Eye (tissue), 1 donor: ENCODE measurements around the gene GAP43.

Source experiments
- DNase-seq: peaks from one replicate; pipeline ENCODE4 v3.0.0-alpha.2; 2015

Gene GAP43

GRCh38 chr3:115663414-115663813 is 40.1 kb downstream of the GAP43 start:
- DNase-seq: no peak

GRCh38 chr3:115666081-115666480 is 42.8 kb downstream of the GAP43 start:
- no peak for DNase-seq

DNA sequence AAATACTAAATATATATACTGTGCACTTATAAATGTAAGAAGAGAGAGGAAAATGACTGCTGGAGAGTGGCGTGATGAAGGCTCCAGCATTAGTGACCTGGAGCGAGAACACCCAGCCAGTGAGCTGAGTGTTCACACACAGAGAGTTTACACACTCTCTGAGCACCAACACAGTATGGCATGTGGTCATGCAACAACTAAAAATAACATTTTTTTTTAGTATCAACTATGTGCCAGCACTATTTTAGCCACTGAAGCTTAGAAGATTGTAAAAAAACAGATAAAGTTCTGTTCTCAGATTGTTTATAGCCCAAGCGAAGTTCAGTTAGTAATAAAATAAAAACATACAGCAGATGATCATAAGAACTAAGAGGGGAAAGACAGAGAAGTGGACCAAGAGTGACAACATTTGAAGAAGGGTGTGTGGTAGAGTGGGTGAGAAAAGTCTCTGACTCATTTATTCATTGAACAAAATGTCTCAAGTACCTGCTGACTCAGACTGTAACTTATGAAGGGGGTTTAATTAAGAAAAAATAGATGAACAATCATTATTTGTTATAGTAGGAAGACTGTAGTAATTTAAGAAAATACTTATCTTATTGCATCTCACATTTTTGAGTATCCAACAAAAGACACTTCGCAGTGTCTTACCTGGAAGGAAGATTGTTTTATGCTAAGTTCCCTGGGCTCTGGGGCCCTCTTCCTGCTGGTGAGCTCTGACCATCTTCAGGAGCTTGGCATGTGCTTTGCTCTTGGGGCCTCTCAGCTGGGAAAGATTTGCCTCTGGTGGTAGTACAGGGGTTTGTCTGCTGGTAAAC is 43.8 kb downstream of the GAP43 start:
- no peak for DNase-seq

GRCh38 chr3:115667738-115668065 is 44.4 kb downstream of the GAP43 start:
- DNase-seq: no peak

DNA sequence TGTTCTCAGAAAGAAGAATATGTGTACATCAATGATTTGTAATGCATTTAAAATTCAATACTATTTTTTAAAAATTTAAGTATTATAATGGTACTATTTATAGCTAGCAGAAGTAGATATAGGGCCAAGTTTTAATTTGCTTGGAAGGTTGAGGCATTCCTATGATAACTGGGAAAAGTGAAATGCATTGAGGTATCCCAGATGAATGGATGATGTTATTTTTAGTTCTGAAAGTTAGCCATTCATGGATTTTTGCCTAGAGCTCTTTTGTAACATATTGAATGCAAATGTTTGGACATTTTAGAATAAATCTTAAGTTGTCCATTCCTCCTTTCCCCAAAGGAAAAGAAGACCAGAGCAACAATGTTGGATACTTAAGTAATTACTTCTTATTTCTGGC is 47.6 kb downstream of the GAP43 start:
- no peak for DNase-seq

DNA sequence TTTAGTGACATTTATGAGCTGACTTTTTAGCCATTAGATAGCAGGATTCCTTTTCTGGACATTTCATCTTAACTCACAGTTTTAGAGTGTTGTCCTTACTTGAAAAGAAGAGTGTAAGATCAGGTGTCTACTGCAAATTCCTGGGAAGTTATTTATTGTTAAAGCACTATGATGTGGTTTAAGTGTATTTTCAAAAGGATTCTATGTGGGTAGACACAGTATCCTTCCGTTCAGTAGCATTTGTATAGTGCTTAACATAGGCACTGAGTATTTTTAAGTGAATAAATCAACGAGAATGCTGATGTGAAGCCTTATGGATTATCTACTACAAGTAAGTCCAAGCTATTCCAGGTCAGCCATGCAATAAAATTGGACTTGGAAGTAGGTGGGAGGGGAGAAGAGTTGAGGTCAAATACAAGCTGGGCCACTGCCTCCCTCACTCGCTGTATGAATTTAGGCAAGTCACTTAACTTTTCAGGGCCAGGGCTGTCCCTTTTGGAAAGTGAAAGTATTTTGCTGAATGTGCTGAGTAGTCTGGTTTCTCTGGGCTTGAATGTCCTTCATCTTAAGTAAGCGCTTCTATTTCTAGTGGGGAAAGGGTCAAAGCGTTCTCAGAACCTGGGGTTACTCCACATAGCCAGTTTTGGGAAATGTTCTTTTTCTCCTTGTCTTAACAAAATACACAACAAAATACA is 48.6 kb downstream of the GAP43 start:
- no peak for DNase-seq

- DNase-seq: no peak
Measured at GRCh38 chr3:115673881-115674280, 50.6 kb downstream of the GAP43 start.

DNA sequence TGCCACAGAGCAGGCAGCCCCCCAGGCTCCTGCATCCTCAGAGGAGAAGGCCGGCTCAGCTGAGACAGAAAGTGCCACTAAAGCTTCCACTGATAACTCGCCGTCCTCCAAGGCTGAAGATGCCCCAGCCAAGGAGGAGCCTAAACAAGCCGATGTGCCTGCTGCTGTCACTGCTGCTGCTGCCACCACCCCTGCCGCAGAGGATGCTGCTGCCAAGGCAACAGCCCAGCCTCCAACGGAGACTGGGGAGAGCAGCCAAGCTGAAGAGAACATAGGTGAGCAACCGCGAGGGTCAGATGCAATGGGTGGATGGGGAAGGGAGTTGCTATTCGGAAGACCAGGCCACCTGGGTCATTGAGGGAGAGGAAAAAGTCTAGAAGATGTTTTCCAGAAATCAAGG is 53.0 kb downstream of the GAP43 start:
- DNase-seq: no peak

DNA sequence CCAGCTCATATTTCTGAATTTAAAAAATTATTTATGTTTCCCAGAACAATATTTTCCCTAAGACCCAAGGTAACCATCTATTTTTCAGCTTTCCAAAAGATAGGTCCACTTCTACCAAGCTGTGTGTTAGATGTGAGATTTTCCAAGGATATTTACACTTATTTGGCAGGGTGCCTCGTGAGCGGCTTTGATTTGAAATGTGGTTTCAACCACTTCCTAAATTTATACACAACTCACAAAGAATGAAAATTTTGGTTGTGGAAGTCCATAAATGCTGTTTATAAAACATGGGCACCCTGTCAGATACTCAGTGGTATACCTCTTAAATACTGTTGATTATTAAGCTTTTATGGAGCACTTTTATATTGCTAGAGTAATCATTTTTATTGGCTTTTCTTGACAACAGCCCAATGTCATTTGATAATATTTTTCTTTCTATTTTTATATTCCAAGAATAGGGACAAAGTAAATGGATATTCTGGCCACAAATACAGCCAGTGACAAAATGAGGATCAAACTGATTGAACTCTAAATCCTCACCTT is 57.6 kb downstream of the GAP43 start:
- DNase-seq: no peak

- peak; percentile 44 for DNase-seq
Measured at GRCh38 chr3:115681736-115682135, 58.4 kb downstream of the GAP43 start.

GRCh38 chr3:115683305-115683704 is 60.0 kb downstream of the GAP43 start:
- DNase-seq: no peak

DNA sequence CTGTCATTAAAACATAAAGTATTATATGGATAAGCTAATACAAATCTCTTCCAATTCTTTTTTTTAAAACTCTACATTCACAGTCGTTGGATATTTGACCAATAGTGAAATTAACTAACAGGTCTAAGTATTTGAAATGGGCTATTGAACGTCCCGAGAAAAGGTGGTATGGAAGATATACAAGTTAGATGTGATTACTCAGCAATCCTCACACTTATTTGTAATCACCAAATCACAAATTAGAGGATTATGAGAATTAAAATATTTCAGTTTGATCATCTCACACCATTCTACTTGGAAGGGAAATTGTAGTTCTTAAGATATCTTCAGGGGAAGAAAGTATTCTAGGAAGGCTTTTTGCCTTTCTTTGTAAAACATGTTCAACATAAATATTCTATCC is 60.5 kb downstream of the GAP43 start:
- DNase-seq: no peak

DNA sequence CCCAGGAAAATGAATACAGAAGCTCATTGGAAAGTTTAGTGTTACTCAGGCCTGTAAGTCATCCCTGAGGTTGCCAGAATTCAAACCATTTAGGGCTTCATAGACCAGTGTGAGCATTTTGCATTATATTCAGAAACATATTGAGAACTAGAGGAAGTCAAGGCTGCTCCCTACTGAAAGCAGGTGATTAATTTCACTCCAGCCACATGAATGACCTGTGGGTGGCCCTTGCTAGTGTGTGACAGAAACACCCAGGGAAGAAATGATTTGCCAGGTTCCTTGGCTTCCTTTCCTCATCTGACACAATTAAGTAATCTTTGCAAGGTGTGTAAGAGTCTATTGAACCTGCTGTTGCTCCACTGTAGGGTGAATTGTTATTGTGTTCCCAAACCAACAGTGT is 61.8 kb downstream of the GAP43 start:
- no peak for DNase-seq

DNA sequence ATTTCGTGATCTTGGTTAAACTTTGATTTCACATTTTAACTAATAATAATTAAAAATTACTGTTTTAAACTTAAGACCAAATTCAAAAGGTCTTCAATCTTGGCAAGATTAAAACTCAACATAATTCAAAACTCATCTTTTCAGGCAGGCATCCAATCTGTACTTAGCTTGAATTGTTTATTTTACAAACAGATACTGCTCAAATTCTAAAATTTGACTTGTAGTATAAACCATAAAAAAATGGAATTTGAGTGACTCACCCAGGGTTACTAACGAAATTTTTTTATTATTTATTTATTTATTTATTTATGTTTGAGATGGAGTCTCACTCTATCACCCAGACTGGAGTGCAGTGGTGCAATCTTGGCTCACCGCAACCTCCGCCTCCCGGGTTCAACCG is 64.4 kb downstream of the GAP43 start:
- no peak for DNase-seq

GRCh38 chr3:115688418-115688817 is 65.1 kb downstream of the GAP43 start:
- no peak for DNase-seq

- peak; percentile 72 for DNase-seq
Measured at GRCh38 chr3:115689928-115690327, 66.6 kb downstream of the GAP43 start.

DNA sequence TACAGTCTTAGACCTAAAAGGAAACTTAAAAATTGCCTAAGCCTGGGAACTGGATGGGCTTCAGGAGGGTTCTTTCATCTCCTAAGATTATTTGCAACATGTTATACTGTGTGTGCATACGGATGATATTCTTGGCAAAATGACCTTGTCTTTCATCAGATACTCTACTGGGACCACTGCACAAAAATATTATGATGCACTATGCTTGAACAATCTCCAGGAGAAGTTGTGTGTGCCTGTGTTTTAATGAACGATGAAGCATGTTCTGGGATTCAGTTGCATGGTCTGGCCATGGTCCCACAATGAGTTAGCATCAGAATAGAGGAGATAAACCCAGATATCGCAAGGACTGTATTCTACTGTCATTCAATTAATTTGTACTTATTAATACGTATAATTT is 68.7 kb downstream of the GAP43 start:
- DNase-seq: peak; percentile 21

DNA sequence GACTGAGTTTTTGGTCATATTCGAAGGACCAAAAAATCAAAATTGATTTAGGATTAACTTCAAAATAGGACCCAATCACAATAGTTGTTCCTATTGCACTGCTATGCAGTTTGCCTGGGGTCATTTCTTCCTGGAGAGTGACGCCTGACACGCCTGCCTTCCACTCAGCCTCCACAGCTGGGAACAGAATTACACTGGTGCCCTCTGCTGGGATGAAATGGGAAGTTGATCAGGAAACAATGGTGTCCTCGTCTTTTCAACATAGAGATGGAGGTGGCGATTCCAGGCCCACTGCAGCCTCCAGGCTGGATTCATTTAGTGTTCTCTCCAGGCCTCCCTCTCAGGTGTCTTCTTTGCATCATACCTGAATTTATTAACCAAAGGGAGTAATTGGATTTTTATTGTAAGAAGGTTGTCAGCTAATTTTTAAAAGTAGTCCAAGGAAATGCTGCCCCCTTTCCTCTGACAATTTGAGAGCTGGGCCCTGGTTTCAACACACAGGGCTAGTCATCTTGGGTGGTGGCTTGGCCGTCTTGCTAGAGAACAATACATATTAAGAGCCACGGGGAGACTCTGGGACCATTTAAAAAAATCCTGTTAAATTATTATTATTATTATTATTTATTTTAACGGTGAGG is 69.7 kb downstream of the GAP43 start:
- DNase-seq: peak; percentile 96

DNA sequence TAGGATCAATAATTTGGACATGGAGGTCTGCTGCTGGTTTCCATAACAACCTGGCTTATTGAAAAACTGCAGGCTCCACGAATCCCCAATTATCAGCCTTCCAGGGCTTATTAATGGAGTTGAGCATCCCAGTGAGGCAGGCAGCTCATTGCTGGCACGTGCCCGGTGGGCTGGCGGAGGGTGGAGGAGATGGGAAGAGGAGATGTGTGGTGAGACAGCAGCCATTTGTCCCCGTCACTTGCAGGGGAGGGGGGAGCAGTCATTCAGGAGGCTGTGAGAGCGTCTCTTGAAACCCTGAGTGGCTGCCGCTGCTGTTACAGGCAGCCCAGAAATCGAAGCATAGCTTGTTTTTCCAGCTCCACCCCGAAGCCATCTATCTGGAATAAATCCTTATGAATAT is 70.6 kb downstream of the GAP43 start:
- DNase-seq: peak; percentile 83

DNA sequence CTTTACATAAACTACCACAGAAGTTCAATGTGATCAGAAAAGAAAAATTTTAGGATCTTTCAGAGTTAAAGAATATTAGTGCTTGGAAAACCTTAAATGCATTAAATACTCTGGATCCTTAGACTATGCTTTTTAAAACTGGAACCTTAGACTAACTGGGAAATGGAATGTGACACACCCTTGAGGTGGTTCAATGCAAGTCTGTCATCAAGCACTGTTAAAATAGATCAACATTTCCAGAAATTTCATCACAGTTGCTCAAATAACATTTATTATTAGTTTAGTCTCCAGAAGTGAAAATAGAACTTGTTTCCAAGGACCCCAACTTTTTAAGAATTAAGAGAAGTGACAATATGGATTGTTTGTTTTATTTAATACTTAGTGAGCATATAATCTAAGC is 71.8 kb downstream of the GAP43 start:
- no peak for DNase-seq

- peak; percentile 29 for DNase-seq
Measured at GRCh38 chr3:115697263-115698053, 74.1 kb downstream of the GAP43 start.

GRCh38 chr3:115698851-115699591 is 75.7 kb downstream of the GAP43 start:
- peak; percentile 91 for DNase-seq
